Bone marrow (tissue), 2 donors: ENCODE measurements around the gene ELSPBP1.
"Not testable (repeated sequence)": the region's sequence is repeated elsewhere in the genome, so short reads cannot be mapped to it uniquely, and the experiment has no call there.

Experiments
- DNase-seq, 2 donors: peaks; one replicate each; lab custom pipeline; 2025; lab: John Stamatoyannopoulos, UW

Gene ELSPBP1

GRCh38 chr19:47994209-47994802 is at the start of gene ELSPBP1:
TSS of gene ELSPBP1 (plus strand) at chr19:47994632. CDS start at chr19:48008668, 14,036 bp downstream.
- no peak for DNase-seq

GRCh38 chr19:47949852-47950521 is 44.4 kb upstream of the ELSPBP1 start:
- DNase-seq = not testable (repeated sequence)

- not testable (repeated sequence) for DNase-seq
Measured at GRCh38 chr19:47952132-47952531, 42.3 kb upstream of the ELSPBP1 start.

DNA sequence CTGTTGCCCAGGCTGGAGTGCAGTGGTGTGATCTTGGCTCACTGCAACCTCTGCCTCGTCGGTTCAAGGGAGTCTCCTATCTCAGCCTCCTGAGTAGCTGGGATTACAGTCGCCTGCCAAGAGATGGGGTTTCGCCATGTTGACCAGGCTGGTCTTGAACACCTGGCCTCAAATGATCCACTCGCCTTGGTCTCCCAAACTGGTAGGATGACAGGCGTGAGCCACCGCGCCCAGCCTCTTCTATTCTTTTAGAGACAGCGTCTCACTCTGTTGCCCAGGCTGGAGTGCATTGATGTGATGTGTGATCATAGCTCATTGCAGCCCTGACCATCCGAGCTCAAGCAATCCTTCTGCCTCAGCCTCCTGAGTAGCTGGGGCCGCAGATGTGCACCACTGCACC is 38.5 kb upstream of the ELSPBP1 start:
- DNase-seq = not testable (repeated sequence)

GRCh38 chr19:47973529-47973928 is 20.9 kb upstream of the ELSPBP1 start:
- DNase-seq = no peak

GRCh38 chr19:47991191-47991808 is 3.1 kb upstream of the ELSPBP1 start:
- no peak for DNase-seq

DNA sequence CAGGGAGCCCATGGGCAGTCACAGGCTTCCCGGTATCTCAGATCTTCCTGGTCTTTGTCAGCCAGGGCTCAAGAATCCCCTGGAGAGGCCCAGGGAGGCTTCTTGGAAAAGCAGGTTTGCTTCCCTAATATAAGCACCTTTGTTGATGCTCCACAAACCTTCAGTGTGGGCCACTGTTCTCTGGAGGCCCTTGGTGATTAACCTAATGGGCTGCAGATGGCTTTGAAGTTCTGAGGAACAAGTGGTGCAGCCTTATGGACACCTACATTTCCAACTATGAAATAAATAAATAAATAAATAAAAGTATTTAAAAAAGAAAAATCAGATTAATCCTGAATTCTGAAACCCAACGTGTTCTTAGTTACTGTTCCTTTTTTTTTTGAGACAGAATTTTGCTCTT is 2.4 kb upstream of the ELSPBP1 start, which contains the start of gene BSPH1:
TSS of gene BSPH1 (minus strand) at position 101 of the 400 bp plus-strand sequence. CDS start at position 12, 89 bp downstream.
- DNase-seq = no peak

- no peak for DNase-seq
Measured at GRCh38 chr19:47996230-47996727, 1.8 kb downstream of the ELSPBP1 start.

GRCh38 chr19:47998800-47999199 is 4.4 kb downstream of the ELSPBP1 start:
- no peak for DNase-seq

- DNase-seq = no peak
Measured at GRCh38 chr19:48000846-48001245, 6.4 kb downstream of the ELSPBP1 start.

DNA sequence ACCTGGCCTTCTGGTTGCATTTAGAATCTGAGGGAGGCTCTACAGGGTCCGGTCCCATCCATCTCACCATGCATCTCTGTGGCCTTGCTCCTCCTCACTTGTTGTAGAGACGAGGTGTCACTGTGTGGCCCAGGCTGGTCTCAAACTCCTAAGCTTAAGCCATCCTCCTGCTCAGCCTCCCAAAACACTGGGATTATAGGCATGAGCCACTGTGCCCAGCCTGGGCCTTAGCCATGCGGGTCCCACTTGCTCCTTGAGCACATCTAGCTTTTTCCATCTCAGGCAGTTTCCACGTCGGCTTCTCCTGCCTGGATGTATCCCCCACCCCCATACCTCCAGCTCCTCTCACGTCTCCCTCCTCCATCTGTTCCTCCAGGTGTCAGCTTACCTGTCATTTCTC is 9.8 kb downstream of the ELSPBP1 start:
- no peak for DNase-seq

DNA sequence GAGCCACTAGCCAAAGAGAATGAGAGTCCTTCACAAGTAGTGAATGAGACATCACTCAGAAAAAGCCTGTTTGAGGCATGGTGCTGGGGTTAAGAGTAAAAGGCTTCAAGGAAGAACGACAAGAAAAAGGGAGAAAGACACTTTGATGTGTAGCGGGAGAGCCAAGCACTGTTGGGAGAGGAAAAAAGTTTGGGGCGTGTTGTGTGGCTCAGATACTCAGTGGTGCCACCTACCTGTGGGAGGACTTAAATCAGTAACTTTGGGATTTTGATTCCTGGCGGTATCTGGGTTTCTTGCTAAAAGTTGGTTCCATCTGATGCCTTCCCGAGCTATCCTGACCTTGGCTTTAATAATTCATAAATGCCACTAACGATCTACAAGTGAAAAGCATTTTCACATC is 12.3 kb downstream of the ELSPBP1 start:
- no peak for DNase-seq

- no peak for DNase-seq
Measured at GRCh38 chr19:48010932-48011758, 16.7 kb downstream of the ELSPBP1 start.

GRCh38 chr19:48020686-48021085 is 26.3 kb downstream of the ELSPBP1 start:
- no peak for DNase-seq

GRCh38 chr19:48023011-48023410 is 28.6 kb downstream of the ELSPBP1 start:
- DNase-seq = no peak

GRCh38 chr19:48023518-48023917 is 29.1 kb downstream of the ELSPBP1 start:
- DNase-seq = no peak

DNA sequence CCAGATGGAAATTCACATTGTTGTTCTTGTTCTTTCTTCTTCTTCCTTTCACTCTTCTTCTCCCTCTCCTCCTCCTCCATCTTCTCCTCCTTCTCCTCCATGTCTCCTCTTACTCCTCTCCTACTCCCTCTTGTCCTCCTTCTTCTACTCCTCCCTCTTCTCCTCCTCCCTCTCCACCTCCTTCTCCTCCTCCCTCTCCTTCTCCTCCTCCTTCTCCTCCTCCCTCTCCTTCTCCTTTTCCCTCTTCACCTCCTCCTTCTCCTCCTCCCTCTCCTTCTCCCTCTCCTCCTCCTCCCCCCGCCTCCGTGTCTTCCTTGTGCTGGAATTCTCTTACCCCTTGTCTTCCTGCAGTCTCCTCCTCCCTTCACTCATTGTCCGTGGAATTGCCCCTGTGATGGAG is 31.0 kb downstream of the ELSPBP1 start:
- no peak for DNase-seq

GRCh38 chr19:48029431-48029830 is 35.0 kb downstream of the ELSPBP1 start:
- DNase-seq = no peak

DNA sequence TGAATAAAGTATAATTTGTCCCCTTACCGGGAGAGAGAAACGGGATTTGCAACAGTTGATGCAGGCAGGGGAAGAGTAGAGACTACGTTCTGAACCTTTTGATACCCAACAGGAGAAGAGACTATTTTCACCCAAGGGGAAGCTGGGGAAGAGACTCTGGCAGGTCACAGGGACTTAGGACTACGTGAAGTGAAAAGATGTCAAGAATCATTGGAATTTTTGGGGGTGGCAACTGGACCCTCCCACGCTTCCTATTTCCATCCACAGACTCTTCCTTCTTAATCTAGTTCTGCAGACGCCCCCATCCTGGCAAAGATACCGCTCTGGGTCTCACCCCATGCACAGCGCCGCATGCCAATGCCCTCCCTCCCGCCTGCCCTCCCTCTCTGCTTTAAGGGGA is 35.6 kb downstream of the ELSPBP1 start:
- no peak for DNase-seq

- DNase-seq = no peak
Measured at GRCh38 chr19:48033604-48034003, 39.2 kb downstream of the ELSPBP1 start.

DNA sequence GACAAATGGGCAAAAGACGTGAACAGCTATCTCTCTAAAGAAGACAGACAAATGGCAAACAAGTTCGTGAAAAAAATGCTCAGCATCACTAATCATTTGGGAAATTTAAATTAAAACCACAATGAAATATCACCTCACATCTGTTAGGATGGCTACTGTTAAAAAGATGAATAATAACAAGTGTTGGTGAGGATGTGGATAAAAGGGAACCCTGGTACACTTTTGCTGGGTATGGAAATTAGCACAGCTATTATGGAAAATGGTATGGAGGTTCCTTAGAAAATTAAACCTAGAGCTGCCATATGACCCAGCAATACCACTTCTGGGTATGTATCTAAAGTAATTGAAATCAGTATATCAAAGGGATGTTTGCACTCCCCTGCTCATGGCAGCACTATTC is 42.3 kb downstream of the ELSPBP1 start:
- no peak for DNase-seq

GRCh38 chr19:48041877-48042580 is 47.6 kb downstream of the ELSPBP1 start:
- DNase-seq = no peak
